Peyer's patch (tissue), 4 donors: Measurements from ENCODE around the gene DYNLT3.

Source experiments
- POLR2A ChIP-seq, 2 donors: fragments of 450-650 bp; IDR thresholded peaks; one replicate each; pipeline ENCODE4 v1.5.1; 2017; ENCODE audit warnings: antibody characterized with exemption in 2 of 2, mild to moderate bottlenecking in 2 of 2, moderate library complexity in 2 of 2
- TF ChIP-seq, protein P1 (sequence below), 6 experiments: fragments of 450-650 bp in 4 of 6; fragments of 200-600 bp in 2 of 6; sonication (generic) in 1 of 6; IDR thresholded peaks; one replicate each; pipeline ENCODE4 v1.5.1; 2017 to 2019; ENCODE audit warnings: antibody characterized with exemption in 6 of 6, mild to moderate bottlenecking in 3 of 6, moderate library complexity in 1 of 6

DNA sequence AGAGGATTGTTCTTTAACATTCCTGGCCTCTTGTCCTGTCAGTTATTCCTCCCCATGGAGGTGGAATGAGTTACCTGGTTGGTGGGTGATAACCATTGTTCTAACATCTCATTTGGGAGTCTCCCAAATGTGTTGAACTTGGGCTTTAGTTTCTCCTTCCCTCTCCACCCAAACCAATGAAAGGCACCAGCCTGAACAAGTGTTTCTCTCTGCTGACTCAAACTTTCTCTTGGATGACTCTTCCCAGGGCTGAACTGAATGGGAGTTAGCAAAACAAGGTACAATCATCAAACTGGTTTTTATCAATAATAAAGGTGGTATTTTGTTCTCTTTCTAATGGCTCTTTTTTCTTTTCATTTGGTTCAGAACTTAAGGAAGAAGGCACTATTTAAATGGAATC lies 2.7 kb downstream of the DYNLT3 start:
- no peak for TF ChIP-seq POLR2A (IDR thresholded peaks at IDR 0.05)
- TF ChIP-seq, protein P1, sequence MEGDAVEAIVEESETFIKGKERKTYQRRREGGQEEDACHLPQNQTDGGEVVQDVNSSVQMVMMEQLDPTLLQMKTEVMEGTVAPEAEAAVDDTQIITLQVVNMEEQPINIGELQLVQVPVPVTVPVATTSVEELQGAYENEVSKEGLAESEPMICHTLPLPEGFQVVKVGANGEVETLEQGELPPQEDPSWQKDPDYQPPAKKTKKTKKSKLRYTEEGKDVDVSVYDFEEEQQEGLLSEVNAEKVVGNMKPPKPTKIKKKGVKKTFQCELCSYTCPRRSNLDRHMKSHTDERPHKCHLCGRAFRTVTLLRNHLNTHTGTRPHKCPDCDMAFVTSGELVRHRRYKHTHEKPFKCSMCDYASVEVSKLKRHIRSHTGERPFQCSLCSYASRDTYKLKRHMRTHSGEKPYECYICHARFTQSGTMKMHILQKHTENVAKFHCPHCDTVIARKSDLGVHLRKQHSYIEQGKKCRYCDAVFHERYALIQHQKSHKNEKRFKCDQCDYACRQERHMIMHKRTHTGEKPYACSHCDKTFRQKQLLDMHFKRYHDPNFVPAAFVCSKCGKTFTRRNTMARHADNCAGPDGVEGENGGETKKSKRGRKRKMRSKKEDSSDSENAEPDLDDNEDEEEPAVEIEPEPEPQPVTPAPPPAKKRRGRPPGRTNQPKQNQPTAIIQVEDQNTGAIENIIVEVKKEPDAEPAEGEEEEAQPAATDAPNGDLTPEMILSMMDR (IDR thresholded peaks at IDR 0.05), result no peak
